Brain microvascular endothelial cell (primary cell): ENCODE measurements around the gene ARHGAP22.

Source experiments
- DNase-seq: peaks from one replicate; pipeline ENCODE4 v3.0.0-alpha.2; 2020
- H3K27ac ChIP-seq: fragments of 250-450 bp; sonication (Bioruptor Pico); 2 replicates; pipeline ENCODE4 v1.5.1; 2020; ENCODE audit warnings: mild to moderate bottlenecking, moderate library complexity
- H3K27me3 ChIP-seq: fragments of 250-450 bp; sonication (Bioruptor Pico); replicated peaks from 2 replicates; pipeline ENCODE4 v1.5.1; 2020; ENCODE audit warnings: mild to moderate bottlenecking
- H3K36me3 ChIP-seq: fragments of 250-450 bp; sonication (Bioruptor Pico); replicated peaks from 2 replicates; pipeline ENCODE4 v1.5.1; 2020; ENCODE audit warnings: mild to moderate bottlenecking
- H3K4me3 ChIP-seq: 2 replicates; pipeline ENCODE4 v1.5.1; 2011; ENCODE audit warnings: low read depth, mild to moderate bottlenecking, control low read depth, low read length, moderate library complexity
- CTCF ChIP-seq: IDR thresholded peaks from 2 replicates; pipeline ENCODE4 v1.5.1; 2011; ENCODE audit warnings: low read depth, mild to moderate bottlenecking, moderate library complexity, low read length, control low read depth, inconsistent platforms; ENCODE audit errors: missing control alignments
- in situ Hi-C: cut with HindIII; loops from 2 replicates; pipeline ENCODE4 v1.10.0; 2017; ENCODE audit warnings: low sequenced_read_pairs, low pct_ligation_motif_present

The ARHGAP22 gene

GRCh38 chr10:48640326-48640725 is 35.5 kb upstream of the ARHGAP22 start:
- Histone ChIP-seq H3K36me3 (no peaks in the 10 kb centered on the region), H3K27me3 (no peaks in the 10 kb centered on the region), H3K27ac (no peak overlapping the region), H3K4me3 (no peak overlapping the region)
- no peak for TF ChIP-seq CTCF
- no peak for DNase-seq
- in situ Hi-C loops, result no loop called here

- no peaks in the 10 kb centered on the region for H3K36me3 ChIP-seq
- no peaks in the 10 kb centered on the region for H3K27me3 ChIP-seq
- in situ Hi-C loops, result no loop called here
- H3K4me3 ChIP-seq, result no peak overlapping the region
- no peak for DNase-seq
- no peak overlapping the region for H3K27ac ChIP-seq
- TF ChIP-seq CTCF, result no peak
Measured at GRCh38 chr10:48639632-48640031, 34.8 kb upstream of the ARHGAP22 start.

GRCh38 chr10:48638739-48639527 is 34.1 kb upstream of the ARHGAP22 start:
- no peak for DNase-seq
- no peak for TF ChIP-seq CTCF
- no peak overlapping the region for H3K4me3 ChIP-seq
- H3K27me3 ChIP-seq, result no peaks in the 10 kb centered on the region
- H3K27ac ChIP-seq, result no peak overlapping the region
- in situ Hi-C loops, result no loop called here
- H3K36me3 ChIP-seq, result no peaks in the 10 kb centered on the region

- H3K27ac ChIP-seq, result no peak overlapping the region
- no peak for DNase-seq
- in situ Hi-C loops, result no loop called here
- no peak for TF ChIP-seq CTCF
- no peak overlapping the region for H3K4me3 ChIP-seq
- H3K27me3 ChIP-seq, result no peaks in the 10 kb centered on the region
- H3K36me3 ChIP-seq, result no peaks in the 10 kb centered on the region
Measured at GRCh38 chr10:48638158-48638557, 33.3 kb upstream of the ARHGAP22 start.

GRCh38 chr10:48636901-48637300 is 32.0 kb upstream of the ARHGAP22 start:
- in situ Hi-C loops, result no loop called here
- no peak for DNase-seq
- Histone ChIP-seq H3K36me3 (no peaks in the 10 kb centered on the region), H3K27ac (no peak overlapping the region), H3K27me3 (no peaks in the 10 kb centered on the region), H3K4me3 (no peak overlapping the region)
- TF ChIP-seq CTCF, result no peak

GRCh38 chr10:48636231-48636630 is 31.4 kb upstream of the ARHGAP22 start:
- Histone ChIP-seq H3K4me3 (no peak overlapping the region), H3K27me3 (no peaks in the 10 kb centered on the region), H3K27ac (no peak overlapping the region), H3K36me3 (no peaks in the 10 kb centered on the region)
- no peak for DNase-seq
- in situ Hi-C loops, result no loop called here
- TF ChIP-seq CTCF, result no peak
